GM12878 (cell line): ENCODE results near the gene UFD1. TPM values are rescaled to one million over a fixed set of nuclear protein-coding genes. Genes with fewer than 3 reads are reported as not detected.

Experiments
- ATAC-seq: fragments of 200-7000 bp; cut with Tn5 transposase; 3 replicates; pipeline ENCODE4 v1.9.1; 2020; ENCODE audit warnings: mild to moderate bottlenecking, moderate library complexity
- BruUV-seq: library from RNA; stranded (reverse); fragments of 400-500 nt; replicated peaks from 2 replicates; lab custom pipeline; 2021; lab: Mats Ljungman, UMichigan
- CTCF ChIA-PET: fragments of 300-600 bp; sonication (Branson Sonifier 250); formaldehyde crosslinking; extraction: SDS; loops from one replicate; lab custom pipeline; 2021; ENCODE audit warnings: inconsistent platforms; lab: Yijun Ruan, JAX
- POLR2A ChIA-PET: fragments of 350-600 bp; formaldehyde crosslinking; extraction: SDS; loops from one replicate; lab custom pipeline; 2021; ENCODE audit warnings: inconsistent platforms; lab: Charles Lee
- RAD21 ChIA-PET: fragments of 300-600 bp; sonication (Branson Sonifier 250); formaldehyde crosslinking; loops from one replicate; lab custom pipeline; 2023; ENCODE audit warnings: antibody characterized with exemption; ENCODE audit not compliant: unreplicated experiment; lab: Charles Lee
- SMC1A ChIA-PET: fragments of 300-600 bp; sonication (Branson Sonifier 250); formaldehyde crosslinking; loops from one replicate; lab custom pipeline; 2023; ENCODE audit not compliant: unreplicated experiment, uncharacterized antibody; lab: Charles Lee
- DNase-seq: peaks from one replicate; pipeline ENCODE4 v3.0.0-alpha.2; 2011; ENCODE audit warnings: low read depth, low spot score
- FAIRE-seq: peaks from 3 replicates; lab custom pipeline; 2011; peaks lifted over from hg19 to GRCh38; lab: Jason Lieb, UNC
- H2AFZ ChIP-seq: 2 replicates; pipeline ENCODE4 v1.6.0; 2011; ENCODE audit warnings: low read depth, low read length, control low read depth; ENCODE audit not compliant: control insufficient read depth
- H3K27ac ChIP-seq: 2 replicates; pipeline ENCODE4 v1.5.1; 2011; ENCODE audit warnings: control low read depth; ENCODE audit not compliant: control insufficient read depth, insufficient read depth
- H3K27me3 ChIP-seq, 2 experiments: replicated peaks in 1 of 2; 2 replicates each; pipeline versions ENCODE4 v1.6.0 to v1.6.1; 2011; ENCODE audit warnings: low read length in 1 of 2; ENCODE audit not compliant: control insufficient read depth in 2 of 2, insufficient read depth in 2 of 2
- H3K36me3 ChIP-seq, 2 experiments: 2 replicates each; pipeline ENCODE4 v1.5.1; 2011; ENCODE audit warnings: low read length in 1 of 2; ENCODE audit not compliant: control insufficient read depth in 2 of 2, insufficient read depth in 2 of 2
- H3K4me1 ChIP-seq: 2 replicates; pipeline ENCODE4 v1.6.1; 2011; ENCODE audit warnings: mild to moderate bottlenecking, low read length, moderate library complexity, mixed read lengths; ENCODE audit not compliant: control insufficient read depth, insufficient read depth
- H3K4me2 ChIP-seq: 2 replicates; pipeline ENCODE4 v1.6.0; 2011; ENCODE audit warnings: control low read depth; ENCODE audit not compliant: control insufficient read depth, insufficient read depth
- H3K4me3 ChIP-seq: fragments of 200-600 bp; sonication (generic); 2 replicates; pipeline ENCODE4 v1.5.1; 2016
- H3K79me2 ChIP-seq: 2 replicates; pipeline ENCODE4 v1.6.0; 2011; ENCODE audit warnings: low read length; ENCODE audit not compliant: control insufficient read depth, insufficient read depth
- H3K9ac ChIP-seq: 2 replicates; pipeline ENCODE4 v1.8.0; 2011; ENCODE audit warnings: low read length, control low read depth, mixed read lengths; ENCODE audit not compliant: control insufficient read depth, insufficient read depth
- H3K9me3 ChIP-seq: replicated peaks from 3 replicates; pipeline ENCODE4 v1.5.1; 2011; ENCODE audit warnings: mild to moderate bottlenecking, low read length; ENCODE audit not compliant: control insufficient read depth, insufficient read depth
- H4K20me1 ChIP-seq: 2 replicates; pipeline ENCODE4 v1.6.0; 2011; ENCODE audit not compliant: control insufficient read depth, insufficient read depth
- CBX3 ChIP-seq: fragments of 200-600 bp; sonication (generic); IDR thresholded peaks from 2 replicates; pipeline ENCODE4 v1.6.1; 2016; ENCODE audit warnings: low read depth, borderline replicate concordance
- ETV6 ChIP-seq, 2 experiments: fragments of 450-650 bp in 1 of 2; IDR thresholded peaks in 1 of 2; conservative IDR thresholded peaks in 1 of 2; 2 replicates each; pipeline ENCODE4 v1.6.1; 2014; ENCODE audit warnings: antibody characterized with exemption in 1 of 2, borderline replicate concordance in 1 of 2, low read depth in 1 of 2, mild to moderate bottlenecking in 1 of 2, moderate library complexity in 1 of 2
- NFIC ChIP-seq: IDR thresholded peaks from 2 replicates; pipeline ENCODE4 v1.6.1; 2012; ENCODE audit warnings: low read depth, mild to moderate bottlenecking, inconsistent platforms, low read length, moderate library complexity
- POLR2A ChIP-seq: IDR thresholded peaks from 2 replicates; pipeline ENCODE4 v1.6.1; 2011; ENCODE audit warnings: low read depth, mild to moderate bottlenecking, low read length
- SMARCA5 ChIP-seq: fragments of 450-650 bp; IDR thresholded peaks from 2 replicates; pipeline ENCODE4 v1.6.1; 2017; ENCODE audit warnings: mild to moderate bottlenecking
- SMC3 ChIP-seq: IDR thresholded peaks from 2 replicates; pipeline ENCODE4 v1.6.1; 2011; ENCODE audit warnings: low read length, improper control_type of control experiment, borderline replicate concordance
- SUPT20H ChIP-seq: IDR thresholded peaks from 2 replicates; pipeline ENCODE4 v1.6.1; 2011; ENCODE audit warnings: low read depth, mild to moderate bottlenecking, low read length, moderate library complexity, borderline replicate concordance; ENCODE audit not compliant: control insufficient read depth
- TCF7 ChIP-seq: IDR thresholded peaks from 2 replicates; pipeline ENCODE4 v1.6.1; 2014; ENCODE audit warnings: antibody characterized with exemption, borderline replicate concordance
- USF2 ChIP-seq: IDR thresholded peaks from 2 replicates; pipeline ENCODE4 v1.6.1; 2011; ENCODE audit warnings: low read depth, low read length, improper control_type of control experiment, borderline replicate concordance
- ZSCAN29 ChIP-seq: fragments of 450-650 bp; IDR thresholded peaks from 2 replicates; pipeline ENCODE4 v1.6.1; 2017; ENCODE audit warnings: mild to moderate bottlenecking, moderate library complexity
- WGBS: methylation state at CpG from one replicate; pipeline ENCODE4 v1.1.6; 2016; ENCODE audit warnings: low lambda C conversion rate; ENCODE audit not compliant: insufficient replicate concordance, insufficient coverage; ENCODE audit errors: missing lambda C conversion rate; 5-methylcytosine and 5-hydroxymethylcytosine counted together
- in situ Hi-C: fragments of 300-500 bp; cut with MboI; formaldehyde crosslinking; loops from 9 replicates; pipeline ENCODE4 v1.14.3; 2018; ENCODE audit warnings: mixed read lengths
- intact Hi-C: fragments of 100-400 bp; cut with micrococcal nuclease; formaldehyde crosslinking; loops from one replicate; pipeline ENCODE4 v1.14.2; 2022; ENCODE audit not compliant: unreplicated experiment
- polyA plus RNA-seq, 11 experiments: library from polyadenylated mRNA; depleted of rRNA in 4 of 11; unstranded in 6 of 11; stranded (reverse) in 5 of 11; fragments of >200 nt; fragmentation: Nextera tagmentation in 4 of 11; fragmentation: Illumina TruSeq in 1 of 11; extraction: Ambion mirVana in 4 of 11; extraction: Trizol in 1 of 11; gene quantifications; 1 replicate in 1 of 11; 2 replicates in 10 of 11; pipeline versions ENCODE4 v1.2.1 to v1.2.3, GENCODE V29; 2011 to 2016; ENCODE audit warnings: inconsistent platforms in 2 of 11, missing spikeins in 2 of 11, low read depth in 1 of 11
- total RNA-seq, 4 experiments: library from RNA; depleted of rRNA in 3 of 4; stranded (reverse); fragments of >200 nt in 3 of 4; fragmentation: Illumina TruSeq in 1 of 4; extraction: Trizol in 1 of 4; gene quantifications; 2 replicates each; pipeline versions ENCODE4 v1.2.1 to v1.2.3, GENCODE V29; 2013 to 2021
- TF ChIP-seq, protein P1 (sequence below): IDR thresholded peaks from 2 replicates; pipeline ENCODE4 v1.6.1; 2011; ENCODE audit warnings: low read depth, mild to moderate bottlenecking, low read length, moderate library complexity, borderline replicate concordance; ENCODE audit errors: extremely low read depth
- TF ChIP-seq, protein P2 (sequence below): fragments of 450-650 bp; IDR thresholded peaks from 2 replicates; pipeline ENCODE4 v1.6.1; 2018; ENCODE audit warnings: borderline replicate concordance, mild to moderate bottlenecking; ENCODE audit not compliant: partially characterized antibody
- TF ChIP-seq, protein P3 (sequence below): fragments of 450-650 bp; formaldehyde crosslinking; IDR thresholded peaks from 2 replicates; pipeline ENCODE4 v1.4.0; 2020; ENCODE audit warnings: mild to moderate bottlenecking, moderate library complexity
- TF ChIP-seq, protein P4 (sequence below): fragments of 450-650 bp; IDR thresholded peaks from 2 replicates; pipeline ENCODE4 v1.6.1; 2017; ENCODE audit warnings: antibody characterized with exemption, mild to moderate bottlenecking, moderate library complexity

The UFD1 gene
- total and polyA plus RNA-seq, 10 of the 15 experiments (the other 5 are each of a cell fraction or from before 2014, with no cell fraction given), result 67.2 to 143 (median 117) TPM

DNA sequence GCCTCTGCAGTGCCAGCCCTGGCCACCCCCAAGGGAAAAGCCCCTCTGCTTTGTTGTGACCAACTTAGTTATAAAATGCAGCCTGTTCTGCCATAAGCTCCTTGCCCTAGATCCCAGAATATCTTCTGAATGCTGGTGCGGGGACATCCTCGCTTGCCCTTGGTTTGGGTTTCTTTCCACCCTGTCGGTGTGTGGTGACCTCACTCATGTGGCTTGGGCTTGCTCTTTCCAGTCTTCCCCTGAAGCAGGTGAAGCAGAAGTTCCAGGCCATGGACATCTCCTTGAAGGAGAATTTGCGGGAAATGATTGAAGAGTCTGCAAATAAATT is 28.5 kb upstream of the UFD1 start:
- 99% methylated on average over 4 of the region's 4 CpGs for WGBS
- peaks cover 11 to 12% of the 10 kb centered on the region in 2 experiments; a peak in 3 of 4 replicates for H3K36me3 ChIP-seq
- no peaks in the 10 kb centered on the region for H3K27me3 ChIP-seq
- no peak for DNase-seq
- no peaks in the 10 kb centered on the region for H4K20me1 ChIP-seq
- no peak overlapping the region for H3K4me3 ChIP-seq
- CTCF ChIA-PET, result no interaction called here
- no peak overlapping the region for H2AFZ ChIP-seq
- H3K9me3 ChIP-seq, result no peaks in the 10 kb centered on the region
- POLR2A ChIA-PET, result no interaction called here
- RAD21 ChIA-PET, result no interaction called here
- no peak for ATAC-seq
- no peak for FAIRE-seq
- no peak overlapping the region for H3K9ac ChIP-seq
- H3K4me1 ChIP-seq, result no peaks in the 10 kb centered on the region
- no peaks in the 10 kb centered on the region for H3K79me2 ChIP-seq
- in situ Hi-C loops (no loop called here), intact Hi-C loops (no loop called here)
- no TSS peak for BruUV-seq
- SMC1A ChIA-PET, result no interaction called here
- no peak overlapping the region for H3K4me2 ChIP-seq
- H3K27ac ChIP-seq, result no peak overlapping the region
- TF ChIP-seq SMARCA5 (no peak), POLR2A (no peak), SMC3 (no peak), USF2 (no peak), ZSCAN29 (no peak), TCF7 (no peak), ETV6 (conservative IDR thresholded peaks at IDR 0.05 in 1 of 2, IDR thresholded peaks at IDR 0.05 in 1 of 2; ENCODE audit: borderline replicate concordance in 1 of 2, low read depth in 1 of 2) (no peak), SUPT20H (no peak), NFIC (no peak), CBX3 (no peak)
- TF ChIP-seq, protein P1, sequence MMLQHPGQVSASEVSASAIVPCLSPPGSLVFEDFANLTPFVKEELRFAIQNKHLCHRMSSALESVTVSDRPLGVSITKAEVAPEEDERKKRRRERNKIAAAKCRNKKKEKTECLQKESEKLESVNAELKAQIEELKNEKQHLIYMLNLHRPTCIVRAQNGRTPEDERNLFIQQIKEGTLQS, result no peak
- TF ChIP-seq, protein P2, sequence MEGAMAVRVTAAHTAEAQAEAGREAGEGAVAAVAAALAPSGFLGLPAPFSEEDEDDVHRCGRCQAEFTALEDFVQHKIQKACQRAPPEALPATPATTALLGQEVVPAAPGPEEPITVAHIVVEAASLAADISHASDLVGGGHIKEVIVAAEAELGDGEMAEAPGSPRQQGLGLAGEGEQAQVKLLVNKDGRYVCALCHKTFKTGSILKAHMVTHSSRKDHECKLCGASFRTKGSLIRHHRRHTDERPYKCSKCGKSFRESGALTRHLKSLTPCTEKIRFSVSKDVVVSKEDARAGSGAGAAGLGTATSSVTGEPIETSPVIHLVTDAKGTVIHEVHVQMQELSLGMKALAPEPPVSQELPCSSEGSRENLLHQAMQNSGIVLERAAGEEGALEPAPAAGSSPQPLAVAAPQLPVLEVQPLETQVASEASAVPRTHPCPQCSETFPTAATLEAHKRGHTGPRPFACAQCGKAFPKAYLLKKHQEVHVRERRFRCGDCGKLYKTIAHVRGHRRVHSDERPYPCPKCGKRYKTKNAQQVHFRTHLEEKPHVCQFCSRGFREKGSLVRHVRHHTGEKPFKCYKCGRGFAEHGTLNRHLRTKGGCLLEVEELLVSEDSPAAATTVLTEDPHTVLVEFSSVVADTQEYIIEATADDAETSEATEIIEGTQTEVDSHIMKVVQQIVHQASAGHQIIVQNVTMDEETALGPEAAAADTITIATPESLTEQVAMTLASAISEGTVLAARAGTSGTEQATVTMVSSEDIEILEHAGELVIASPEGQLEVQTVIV, result no peak
- TF ChIP-seq, protein P3, sequence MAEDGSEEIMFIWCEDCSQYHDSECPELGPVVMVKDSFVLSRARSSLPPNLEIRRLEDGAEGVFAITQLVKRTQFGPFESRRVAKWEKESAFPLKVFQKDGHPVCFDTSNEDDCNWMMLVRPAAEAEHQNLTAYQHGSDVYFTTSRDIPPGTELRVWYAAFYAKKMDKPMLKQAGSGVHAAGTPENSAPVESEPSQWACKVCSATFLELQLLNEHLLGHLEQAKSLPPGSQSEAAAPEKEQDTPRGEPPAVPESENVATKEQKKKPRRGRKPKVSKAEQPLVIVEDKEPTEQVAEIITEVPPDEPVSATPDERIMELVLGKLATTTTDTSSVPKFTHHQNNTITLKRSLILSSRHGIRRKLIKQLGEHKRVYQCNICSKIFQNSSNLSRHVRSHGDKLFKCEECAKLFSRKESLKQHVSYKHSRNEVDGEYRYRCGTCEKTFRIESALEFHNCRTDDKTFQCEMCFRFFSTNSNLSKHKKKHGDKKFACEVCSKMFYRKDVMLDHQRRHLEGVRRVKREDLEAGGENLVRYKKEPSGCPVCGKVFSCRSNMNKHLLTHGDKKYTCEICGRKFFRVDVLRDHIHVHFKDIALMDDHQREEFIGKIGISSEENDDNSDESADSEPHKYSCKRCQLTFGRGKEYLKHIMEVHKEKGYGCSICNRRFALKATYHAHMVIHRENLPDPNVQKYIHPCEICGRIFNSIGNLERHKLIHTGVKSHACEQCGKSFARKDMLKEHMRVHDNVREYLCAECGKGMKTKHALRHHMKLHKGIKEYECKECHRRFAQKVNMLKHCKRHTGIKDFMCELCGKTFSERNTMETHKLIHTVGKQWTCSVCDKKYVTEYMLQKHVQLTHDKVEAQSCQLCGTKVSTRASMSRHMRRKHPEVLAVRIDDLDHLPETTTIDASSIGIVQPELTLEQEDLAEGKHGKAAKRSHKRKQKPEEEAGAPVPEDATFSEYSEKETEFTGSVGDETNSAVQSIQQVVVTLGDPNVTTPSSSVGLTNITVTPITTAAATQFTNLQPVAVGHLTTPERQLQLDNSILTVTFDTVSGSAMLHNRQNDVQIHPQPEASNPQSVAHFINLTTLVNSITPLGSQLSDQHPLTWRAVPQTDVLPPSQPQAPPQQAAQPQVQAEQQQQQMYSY (CRISPR knock-in tag), result no peak
- TF ChIP-seq, protein P4, sequence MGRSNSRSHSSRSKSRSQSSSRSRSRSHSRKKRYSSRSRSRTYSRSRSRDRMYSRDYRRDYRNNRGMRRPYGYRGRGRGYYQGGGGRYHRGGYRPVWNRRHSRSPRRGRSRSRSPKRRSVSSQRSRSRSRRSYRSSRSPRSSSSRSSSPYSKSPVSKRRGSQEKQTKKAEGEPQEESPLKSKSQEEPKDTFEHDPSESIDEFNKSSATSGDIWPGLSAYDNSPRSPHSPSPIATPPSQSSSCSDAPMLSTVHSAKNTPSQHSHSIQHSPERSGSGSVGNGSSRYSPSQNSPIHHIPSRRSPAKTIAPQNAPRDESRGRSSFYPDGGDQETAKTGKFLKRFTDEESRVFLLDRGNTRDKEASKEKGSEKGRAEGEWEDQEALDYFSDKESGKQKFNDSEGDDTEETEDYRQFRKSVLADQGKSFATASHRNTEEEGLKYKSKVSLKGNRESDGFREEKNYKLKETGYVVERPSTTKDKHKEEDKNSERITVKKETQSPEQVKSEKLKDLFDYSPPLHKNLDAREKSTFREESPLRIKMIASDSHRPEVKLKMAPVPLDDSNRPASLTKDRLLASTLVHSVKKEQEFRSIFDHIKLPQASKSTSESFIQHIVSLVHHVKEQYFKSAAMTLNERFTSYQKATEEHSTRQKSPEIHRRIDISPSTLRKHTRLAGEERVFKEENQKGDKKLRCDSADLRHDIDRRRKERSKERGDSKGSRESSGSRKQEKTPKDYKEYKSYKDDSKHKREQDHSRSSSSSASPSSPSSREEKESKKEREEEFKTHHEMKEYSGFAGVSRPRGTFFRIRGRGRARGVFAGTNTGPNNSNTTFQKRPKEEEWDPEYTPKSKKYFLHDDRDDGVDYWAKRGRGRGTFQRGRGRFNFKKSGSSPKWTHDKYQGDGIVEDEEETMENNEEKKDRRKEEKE, result no peak
